Kidney (tissue), 14 donors: Measurements from ENCODE around the gene IWS1. TPM values are rescaled to one million over a fixed set of nuclear protein-coding genes. Genes with fewer than 3 reads are reported as not detected.
A peak's percentile ranks its signal among the peaks of the same experiment; 100 is the strongest.
"Not testable (repeated sequence)": the region's sequence is repeated elsewhere in the genome, so short reads cannot be mapped to it uniquely, and the experiment has no call there.

ENCODE experiments used
- DNase-seq, 5 donors: peaks; one replicate each; pipeline ENCODE4 v3.0.0-alpha.2; 2013 to 2020
- FAIRE-seq: peaks from 2 replicates; lab custom pipeline; 2012; peaks lifted over from hg19 to GRCh38; lab: Jason Lieb, UNC
- H3K27ac ChIP-seq, 2 donors: one replicate each; pipeline ENCODE4 v1.7.0; 2013; ENCODE audit warnings: low read depth in 2 of 2, low read length in 2 of 2, inconsistent platforms in 1 of 2
- H3K27me3 ChIP-seq: one replicate; pipeline ENCODE4 v1.7.1; 2013; ENCODE audit warnings: low read length, inconsistent platforms; ENCODE audit not compliant: control insufficient read depth, insufficient read depth
- H3K36me3 ChIP-seq, 3 donors: one replicate each; pipeline versions ENCODE4 v1.7.0 to v1.7.1; 2013; ENCODE audit warnings: low read length in 3 of 3, control low read depth in 1 of 3, inconsistent platforms in 1 of 3; ENCODE audit not compliant: insufficient read depth in 3 of 3, control insufficient read depth in 2 of 3
- H3K4me1 ChIP-seq, 3 donors: one replicate each; pipeline versions ENCODE4 v1.7.0 to v1.7.1; 2013; ENCODE audit warnings: low read length in 3 of 3, inconsistent platforms in 1 of 3, low read depth in 1 of 3; ENCODE audit not compliant: control insufficient read depth in 2 of 3, insufficient read depth in 2 of 3
- H3K4me3 ChIP-seq, 3 donors: one replicate each; pipeline versions ENCODE4 v1.7.0 to v1.8.1; 2013; ENCODE audit warnings: low read length in 3 of 3, control low read depth in 1 of 3, inconsistent platforms in 1 of 3
- H3K9ac ChIP-seq, 3 donors: one replicate each; pipeline versions ENCODE4 v1.7.0 to v1.7.1; 2013; ENCODE audit warnings: low read length in 3 of 3, control low read depth in 1 of 3, inconsistent platforms in 1 of 3
- H3K9me3 ChIP-seq, 3 donors: one replicate each; pipeline versions ENCODE4 v1.7.0 to v1.7.1; 2013; ENCODE audit warnings: low read length in 3 of 3, control low read depth in 1 of 3, inconsistent platforms in 1 of 3; ENCODE audit not compliant: control insufficient read depth in 2 of 3, insufficient read depth in 1 of 3
- CTCF ChIP-seq: IDR thresholded peaks from 3 replicates; pipeline ENCODE4 v1.5.1; 2012; ENCODE audit warnings: mild to moderate bottlenecking, moderate library complexity, borderline replicate concordance; ENCODE audit not compliant: insufficient read depth; ENCODE audit errors: extremely low read depth
- intact Hi-C: fragments of 100-400 bp; cut with DNase I; formaldehyde crosslinking; loops from one replicate; pipeline ENCODE4 v1.11.1; 2022
- polyA plus RNA-seq: library from polyadenylated mRNA; stranded (reverse); fragments of 350-450 nt; fragmentation: Illumina TruSeq; extraction: RNeasy Lipid Tissue Mini Kit (QIAGEN cat#74804); gene quantifications from one replicate; pipeline ENCODE4 v1.2.3, GENCODE V29; 2014; ENCODE audit warnings: low read depth, low replicate concordance; ENCODE audit not compliant: insufficient read depth
- total RNA-seq: library from RNA; stranded (reverse); fragmentation: NEBNext Ultra II Directional; extraction: Animal tissue kit (Norgen Biotek cat#: 25700); gene quantifications from one replicate; pipeline ENCODE4 v1.2.1, GENCODE V29; 2021
- donor health status: control.
- donor health status: control.
- donor health status: control.
- donor health status: control.
- donor health status: control.
- donor health status: DM: yes; HTN: yes; CAD: no.
- donor health status: Normal renal cell carcinoma (clear cell type).

IWS1 gene
- total and polyA plus RNA-seq, 2 donors from 2014 or later = 29.8 to 35.8 TPM

- Histone ChIP-seq H3K36me3 (no peaks in the 10 kb centered on the region), H3K4me1 (no peaks in the 10 kb centered on the region), H3K4me3 (no peak overlapping the region), H3K27ac (no peak overlapping the region), H3K27me3 (no peaks in the 10 kb centered on the region), H3K9me3 (no peaks in the 10 kb centered on the region), H3K9ac (no peak overlapping the region)
- DNase-seq (no peak), FAIRE-seq (no peak)
- intact Hi-C loops = no loop called here
- no peak for TF ChIP-seq CTCF
Measured at GRCh38 chr2:127546797-127547196, 20.5 kb upstream of the IWS1 start.

GRCh38 chr2:127545796-127546195, 19.5 kb upstream of the IWS1 start:
- intact Hi-C loops = no loop called here
- H3K4me1 ChIP-seq = no peaks in the 10 kb centered on the region
- H3K36me3 ChIP-seq = no peaks in the 10 kb centered on the region
- FAIRE-seq (no peak), DNase-seq (no peak)
- H3K9me3 ChIP-seq = no peaks in the 10 kb centered on the region
- H3K9ac ChIP-seq = no peak overlapping the region
- H3K4me3 ChIP-seq = no peak overlapping the region
- TF ChIP-seq CTCF = no peak
- no peak overlapping the region for H3K27ac ChIP-seq
- no peaks in the 10 kb centered on the region for H3K27me3 ChIP-seq

DNA sequence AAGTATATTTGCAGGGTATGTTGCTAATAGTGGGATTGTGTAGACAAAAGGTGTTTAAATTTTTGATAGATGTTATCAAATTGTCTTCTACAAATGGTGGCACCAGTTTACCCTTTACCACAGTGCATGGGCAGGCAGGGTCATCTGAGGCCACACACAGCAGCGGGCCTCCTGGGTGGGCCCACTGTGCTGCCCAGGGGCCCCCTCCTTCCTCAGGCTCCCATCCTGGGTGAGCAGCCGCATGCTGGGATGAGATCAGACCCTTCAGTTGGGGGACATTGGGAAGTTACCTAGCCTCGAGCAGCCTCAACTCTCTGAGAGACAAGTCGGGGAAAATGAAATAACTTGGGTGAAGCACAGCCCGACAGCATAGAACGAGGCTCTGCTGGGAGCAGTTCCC, 18.9 kb upstream of the IWS1 start:
- no peak overlapping the region for H3K4me3 ChIP-seq
- H3K27ac ChIP-seq = no peak overlapping the region
- DNase-seq (peak in 1 of 5 donors; percentile 22), FAIRE-seq (no peak)
- TF ChIP-seq CTCF = no peak
- H3K9ac ChIP-seq = no peak overlapping the region
- H3K36me3 ChIP-seq = no peaks in the 10 kb centered on the region
- no peaks in the 10 kb centered on the region for H3K27me3 ChIP-seq
- no peaks in the 10 kb centered on the region for H3K9me3 ChIP-seq
- no peaks in the 10 kb centered on the region for H3K4me1 ChIP-seq
- intact Hi-C loops = no loop called here

GRCh38 chr2:127543013-127543501, 16.8 kb upstream of the IWS1 start:
- H3K27ac ChIP-seq, H3K9ac ChIP-seq, H3K4me1 ChIP-seq, H3K36me3 ChIP-seq, H3K27me3 ChIP-seq, FAIRE-seq, H3K9me3 ChIP-seq, intact Hi-C loops, H3K4me3 ChIP-seq: not testable (repeated sequence)
- DNase-seq = peak in 2 of 5 donors; percentile 46 to 52
